GM19193 (cell line): ENCODE data around the gene AKT3.

Source experiments
- POLR2A ChIP-seq: IDR thresholded peaks from 4 replicates; pipeline ENCODE4 v1.6.1; 2011; ENCODE audit not compliant: insufficient read depth, insufficient read length; ENCODE audit errors: extremely low read depth

Gene AKT3

DNA sequence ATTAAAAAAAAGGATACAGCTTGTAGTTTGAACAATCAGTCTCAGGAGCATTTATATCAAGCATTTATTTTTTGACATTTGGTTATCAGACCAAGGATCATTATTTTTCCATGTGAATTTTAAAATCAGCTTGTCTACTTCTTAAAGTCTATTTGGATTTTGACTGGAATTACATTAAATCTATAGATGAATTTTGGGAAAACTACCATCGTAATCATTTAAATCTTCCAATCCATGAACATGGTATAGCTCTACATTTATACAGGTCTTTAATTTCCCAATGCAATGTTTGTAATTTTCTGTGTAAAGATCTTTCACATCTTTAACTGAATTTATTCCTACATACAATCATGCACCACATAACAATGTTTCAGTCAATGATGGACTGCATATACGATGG lies 203.2 kb downstream of the AKT3 start:
- TF ChIP-seq POLR2A, result no peak

GRCh38 chr1:243645281-243645680 lies 204.8 kb downstream of the AKT3 start:
- no peak for TF ChIP-seq POLR2A

GRCh38 chr1:243642936-243643335 lies 207.1 kb downstream of the AKT3 start:
- no peak for TF ChIP-seq POLR2A

DNA sequence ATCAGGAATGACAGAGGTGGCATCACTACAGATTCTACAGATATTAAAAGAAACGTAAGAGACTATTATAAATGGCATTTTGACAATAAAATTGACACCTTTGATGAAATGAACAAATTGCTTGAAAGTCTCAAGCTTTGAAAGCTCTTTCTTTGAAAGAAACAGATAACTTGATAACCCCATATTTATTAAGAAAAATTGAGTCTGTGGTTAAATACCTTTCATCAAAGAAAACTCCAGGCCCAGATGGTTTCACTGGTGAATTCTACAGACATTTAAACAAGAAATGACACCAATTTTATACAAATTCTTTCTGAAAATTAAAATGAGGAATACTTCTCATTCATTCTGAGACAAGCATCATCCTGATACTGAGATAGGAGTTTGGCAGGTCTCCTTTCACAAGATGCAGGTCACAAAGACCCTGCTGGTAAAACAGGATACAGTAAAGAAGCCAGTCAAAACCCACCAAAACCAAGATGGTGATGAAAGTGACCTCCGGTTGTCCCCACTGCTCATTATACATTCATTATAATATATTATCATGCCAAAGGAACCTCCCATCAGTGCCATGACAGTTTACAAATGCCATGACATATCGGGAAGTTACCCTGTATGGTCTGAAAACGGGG lies 210.9 kb downstream of the AKT3 start:
- no peak for TF ChIP-seq POLR2A

GRCh38 chr1:243638186-243638585 lies 211.9 kb downstream of the AKT3 start:
- TF ChIP-seq POLR2A, result no peak

GRCh38 chr1:243628476-243628907 lies 221.6 kb downstream of the AKT3 start:
- TF ChIP-seq POLR2A, result no peak

GRCh38 chr1:243623841-243624240 lies 226.2 kb downstream of the AKT3 start:
- TF ChIP-seq POLR2A, result no peak

DNA sequence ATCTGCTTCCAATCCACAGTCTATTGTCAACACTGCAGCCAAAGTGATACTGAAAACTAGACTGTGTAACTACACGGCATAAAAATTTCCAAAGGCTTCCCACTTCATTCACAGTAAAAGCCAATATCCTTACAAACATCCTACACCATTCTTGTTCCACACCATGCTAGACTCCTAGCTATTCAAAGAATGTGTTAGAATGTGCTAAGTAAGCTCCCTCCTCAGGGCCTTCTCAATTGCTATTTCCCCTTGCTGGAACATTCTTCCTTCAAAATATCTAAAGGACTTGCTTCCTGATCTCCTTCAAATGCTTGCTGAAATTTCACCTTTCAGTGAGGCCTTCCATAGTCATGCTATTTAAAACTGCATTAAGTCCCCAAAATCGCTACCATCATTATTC lies 228.1 kb downstream of the AKT3 start:
- TF ChIP-seq POLR2A, result no peak

GRCh38 chr1:243620096-243620495 lies 229.9 kb downstream of the AKT3 start:
- TF ChIP-seq POLR2A, result no peak

DNA sequence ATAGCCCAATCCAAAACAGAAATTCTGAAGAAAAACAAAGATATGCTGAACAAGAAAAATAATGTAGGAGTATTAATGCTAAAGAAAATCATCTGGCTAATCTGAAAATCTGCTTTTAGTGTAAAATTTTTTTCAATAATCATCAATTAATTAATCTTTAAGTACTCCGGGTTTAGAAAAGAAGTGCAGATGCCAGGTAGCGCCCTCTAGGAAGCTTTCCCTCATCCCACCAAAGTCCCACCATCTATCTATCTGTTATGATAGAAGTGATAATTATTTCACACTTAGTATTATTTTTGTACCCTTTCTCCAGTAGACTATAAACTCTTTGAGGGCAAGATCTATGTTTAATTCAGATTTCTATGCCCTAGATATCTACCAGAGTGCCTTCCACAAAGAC lies 240.3 kb downstream of the AKT3 start:
- no peak for TF ChIP-seq POLR2A

DNA sequence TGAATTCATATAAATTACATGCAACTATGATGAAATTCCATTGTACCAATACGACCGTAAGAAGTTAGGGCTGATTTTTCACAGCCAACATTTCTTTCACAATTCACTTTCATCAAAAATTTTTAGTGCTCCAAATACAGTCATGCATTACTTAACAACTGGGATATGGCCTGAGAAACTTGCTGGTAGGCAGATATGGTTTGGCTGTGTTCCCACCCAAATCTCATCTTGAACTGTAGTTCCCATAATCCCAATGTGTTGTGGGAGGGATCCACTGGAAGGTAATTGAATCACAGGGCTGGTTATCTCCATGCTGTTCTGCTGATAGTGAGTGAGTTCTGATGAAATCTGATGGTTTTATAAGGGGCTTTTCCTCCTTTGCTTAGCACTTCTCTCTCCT lies 244.4 kb downstream of the AKT3 start:
- TF ChIP-seq POLR2A, result no peak

- no peak for TF ChIP-seq POLR2A
These were observed 248.3 kb downstream of the AKT3 start for GRCh38 chr1:243601720-243602119.

- TF ChIP-seq POLR2A, result no peak
These were observed 251.6 kb downstream of the AKT3 start for GRCh38 chr1:243598433-243598832.

DNA sequence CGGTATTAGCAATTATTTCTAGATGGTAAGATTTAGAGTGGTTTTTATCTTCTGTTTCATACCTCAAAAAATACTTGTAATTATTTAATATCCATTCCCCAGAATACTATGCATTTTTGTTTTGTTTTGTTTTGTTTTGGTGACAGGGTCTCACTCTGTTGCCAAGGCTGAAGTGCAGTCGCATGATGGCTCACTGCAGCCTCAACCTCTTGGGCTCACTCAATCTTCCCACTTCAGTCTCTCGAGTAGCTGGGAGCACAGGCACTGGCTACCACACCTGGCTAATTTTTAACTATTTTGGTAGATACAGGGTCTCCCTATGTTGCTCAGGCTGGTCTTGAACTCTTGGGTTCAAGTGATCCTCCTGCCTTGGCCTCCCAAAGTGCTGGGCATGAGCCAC lies 252.7 kb downstream of the AKT3 start:
- TF ChIP-seq POLR2A, result no peak

DNA sequence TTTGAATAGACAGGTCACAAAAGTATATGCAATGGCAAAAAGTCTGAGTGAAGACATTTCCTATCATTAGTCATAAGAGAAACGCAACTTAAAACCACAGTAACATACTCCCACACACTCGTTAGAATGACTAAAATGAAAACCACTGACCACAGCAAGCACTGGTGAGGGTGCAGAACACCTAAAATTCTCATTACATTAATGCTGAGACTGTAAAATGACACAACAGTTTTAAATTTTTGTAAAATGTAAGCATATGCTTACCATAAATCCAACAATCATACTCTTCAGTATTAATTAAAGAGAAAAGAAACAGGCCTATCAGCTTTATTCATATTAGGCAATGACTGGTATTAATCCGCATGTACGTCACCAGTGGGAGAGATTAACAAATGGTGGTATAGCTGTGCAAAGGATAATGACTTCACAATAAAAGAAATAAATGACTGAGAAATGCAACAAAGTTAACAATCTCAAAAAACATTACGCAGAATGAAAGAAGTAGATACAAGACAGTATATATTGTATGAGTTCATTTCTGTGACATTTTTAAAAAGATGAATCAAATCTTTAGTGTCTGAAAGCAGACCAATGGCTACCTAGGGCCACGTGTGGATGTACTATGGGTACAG lies 253.5 kb downstream of the AKT3 start:
- TF ChIP-seq POLR2A, result no peak

DNA sequence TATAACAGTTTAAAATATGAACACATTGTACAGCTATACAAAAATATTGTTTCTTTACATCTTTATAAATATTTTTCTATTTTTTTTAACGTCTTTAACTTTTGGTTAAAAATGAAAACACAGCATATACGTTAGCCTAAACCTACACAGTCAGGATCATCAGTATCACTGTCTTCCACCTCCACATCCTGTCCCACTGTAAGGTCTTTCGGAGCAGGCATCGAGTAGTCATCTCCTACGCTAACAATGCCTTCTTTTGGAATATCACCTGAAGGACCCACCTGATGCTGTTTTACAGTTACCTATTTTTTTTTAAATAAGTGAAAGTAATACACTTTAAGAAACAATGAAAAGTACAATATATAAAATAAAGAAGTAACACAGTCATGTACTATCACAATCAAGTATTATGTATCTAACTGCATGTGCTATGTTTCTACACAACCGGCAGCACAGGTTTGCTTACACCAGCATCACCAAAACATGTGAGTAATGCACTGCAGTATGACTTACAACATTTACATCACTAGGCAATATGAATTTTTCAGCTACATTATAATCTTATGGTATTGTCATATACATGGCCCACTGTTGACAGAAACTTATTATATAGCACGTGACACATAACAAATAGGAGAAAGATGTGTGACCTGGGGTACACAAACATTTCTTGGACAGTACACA lies 254.4 kb downstream of the AKT3 start:
- no peak for TF ChIP-seq POLR2A

DNA sequence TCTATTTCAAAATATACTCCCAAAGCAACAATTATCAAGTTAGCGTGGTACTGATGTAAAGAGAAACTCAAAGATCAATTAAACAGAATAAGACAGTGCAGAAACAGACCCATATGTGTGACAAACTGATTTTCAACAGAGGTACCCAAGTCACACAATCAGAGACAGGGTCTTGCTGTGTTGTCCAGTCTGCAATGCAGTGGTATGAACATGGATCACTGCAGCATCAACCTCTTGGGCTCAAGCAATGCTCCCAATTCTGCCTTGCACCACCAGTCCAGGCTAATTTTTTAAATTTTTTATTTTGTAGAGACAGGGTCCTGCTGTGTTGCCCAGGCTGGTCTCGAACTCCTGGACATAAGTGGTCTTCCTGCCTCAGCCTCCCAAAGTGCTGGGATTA lies 255.6 kb downstream of the AKT3 start:
- TF ChIP-seq POLR2A, result no peak
